GM12865 (cell line): Measurements from ENCODE around the gene RPRD1A.
A peak's percentile ranks its signal among the peaks of the same experiment; 100 is the strongest.

ENCODE experiments used
- DNase-seq: peaks from one replicate; pipeline ENCODE4 v3.0.0; 2010; ENCODE audit warnings: low read depth
- H3K4me3 ChIP-seq: 2 replicates; pipeline ENCODE4 v1.5.1; 2011; ENCODE audit warnings: mild to moderate bottlenecking, low read depth, low read length, control low read depth
- TF ChIP-seq, protein P1 (sequence below): IDR thresholded peaks from 2 replicates; pipeline ENCODE4 v1.5.1; 2011; ENCODE audit warnings: low read length, control low read depth, low read depth, inconsistent platforms; ENCODE audit not compliant: insufficient read depth; ENCODE audit errors: missing control alignments

RPRD1A gene

DNA sequence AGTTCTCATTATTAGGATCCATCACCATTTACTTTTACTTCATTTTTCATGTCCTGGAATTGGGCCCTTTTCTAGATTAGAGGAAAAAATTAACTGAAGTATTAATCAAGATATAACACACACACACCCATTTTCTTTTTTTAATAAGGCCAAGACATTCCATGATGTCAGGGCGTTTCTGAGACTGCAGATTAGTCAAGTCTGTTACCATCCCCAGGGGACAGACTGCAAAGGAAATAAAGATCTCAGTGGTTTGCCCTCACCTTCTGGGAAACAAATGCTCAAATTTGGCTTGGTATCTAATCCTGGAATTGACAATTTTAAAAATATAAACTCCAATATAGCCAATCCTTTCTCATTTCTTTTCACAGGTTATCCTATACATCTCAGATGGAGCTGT, 67.4 kb downstream of the RPRD1A start:
- DNase-seq: no peak
- no peak overlapping the region for H3K4me3 ChIP-seq
- TF ChIP-seq, protein P1, sequence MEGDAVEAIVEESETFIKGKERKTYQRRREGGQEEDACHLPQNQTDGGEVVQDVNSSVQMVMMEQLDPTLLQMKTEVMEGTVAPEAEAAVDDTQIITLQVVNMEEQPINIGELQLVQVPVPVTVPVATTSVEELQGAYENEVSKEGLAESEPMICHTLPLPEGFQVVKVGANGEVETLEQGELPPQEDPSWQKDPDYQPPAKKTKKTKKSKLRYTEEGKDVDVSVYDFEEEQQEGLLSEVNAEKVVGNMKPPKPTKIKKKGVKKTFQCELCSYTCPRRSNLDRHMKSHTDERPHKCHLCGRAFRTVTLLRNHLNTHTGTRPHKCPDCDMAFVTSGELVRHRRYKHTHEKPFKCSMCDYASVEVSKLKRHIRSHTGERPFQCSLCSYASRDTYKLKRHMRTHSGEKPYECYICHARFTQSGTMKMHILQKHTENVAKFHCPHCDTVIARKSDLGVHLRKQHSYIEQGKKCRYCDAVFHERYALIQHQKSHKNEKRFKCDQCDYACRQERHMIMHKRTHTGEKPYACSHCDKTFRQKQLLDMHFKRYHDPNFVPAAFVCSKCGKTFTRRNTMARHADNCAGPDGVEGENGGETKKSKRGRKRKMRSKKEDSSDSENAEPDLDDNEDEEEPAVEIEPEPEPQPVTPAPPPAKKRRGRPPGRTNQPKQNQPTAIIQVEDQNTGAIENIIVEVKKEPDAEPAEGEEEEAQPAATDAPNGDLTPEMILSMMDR: no peak

DNA sequence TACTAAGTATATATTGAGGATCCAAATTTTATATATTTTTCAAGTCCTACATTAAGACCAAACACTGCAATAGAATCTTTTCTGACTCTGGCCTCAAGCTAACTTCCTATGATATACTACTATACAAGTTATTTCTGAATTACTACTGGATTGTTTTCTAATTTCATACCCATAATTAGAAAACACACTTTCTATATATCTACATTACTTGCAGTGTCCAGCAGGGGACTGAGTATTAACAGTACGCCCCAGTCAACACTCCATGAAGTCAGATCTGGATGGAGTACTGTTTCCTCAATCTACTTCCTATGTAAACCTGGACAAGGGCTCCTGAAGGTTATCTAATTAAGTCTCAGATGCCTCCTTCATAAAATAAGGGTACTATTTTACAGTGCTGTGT, 68.4 kb downstream of the RPRD1A start:
- no peak overlapping the region for H3K4me3 ChIP-seq
- TF ChIP-seq, protein P1: peak; percentile 17
- peak; percentile 14 for DNase-seq

DNA sequence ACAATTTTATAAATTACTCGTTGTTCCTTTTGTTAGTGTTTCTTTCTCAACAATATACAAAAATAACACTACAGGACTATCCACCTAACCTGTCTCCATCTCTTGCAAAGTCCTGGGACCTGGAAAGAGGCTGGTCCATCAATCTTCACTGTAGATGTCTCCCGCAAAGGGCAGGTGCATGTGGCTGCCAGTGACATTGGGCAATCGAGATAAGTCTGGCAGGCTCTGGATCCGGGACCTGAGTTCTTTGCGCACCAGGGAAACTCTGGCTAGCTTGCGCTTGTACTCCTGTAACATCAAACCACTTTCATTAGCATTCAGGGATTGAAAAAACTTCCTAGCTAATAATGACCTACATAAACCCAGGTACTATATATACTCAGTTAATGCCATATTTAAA, 74.3 kb downstream of the RPRD1A start:
- DNase-seq: no peak
- H3K4me3 ChIP-seq: no peak overlapping the region
- TF ChIP-seq, protein P1: no peak

DNA sequence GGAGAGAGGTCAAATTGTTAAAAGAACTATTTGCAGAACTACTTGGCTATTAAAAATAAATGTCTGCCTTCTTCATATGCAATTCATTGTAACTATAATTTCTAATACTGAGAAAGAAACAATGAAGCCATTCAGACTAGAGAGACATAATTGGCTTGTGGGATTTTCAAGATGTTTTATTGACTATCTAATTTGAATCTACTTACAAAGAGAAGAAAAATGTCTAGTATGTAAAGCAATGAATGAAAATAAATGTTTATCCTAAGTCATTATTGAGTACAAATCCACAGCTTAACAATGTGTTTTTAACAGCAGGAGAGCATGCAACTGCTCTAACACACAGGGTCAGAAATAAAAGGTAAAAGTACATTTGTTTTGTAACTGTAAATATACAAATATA, 75.7 kb downstream of the RPRD1A start:
- TF ChIP-seq, protein P1: no peak
- DNase-seq: no peak
- no peak overlapping the region for H3K4me3 ChIP-seq

DNA sequence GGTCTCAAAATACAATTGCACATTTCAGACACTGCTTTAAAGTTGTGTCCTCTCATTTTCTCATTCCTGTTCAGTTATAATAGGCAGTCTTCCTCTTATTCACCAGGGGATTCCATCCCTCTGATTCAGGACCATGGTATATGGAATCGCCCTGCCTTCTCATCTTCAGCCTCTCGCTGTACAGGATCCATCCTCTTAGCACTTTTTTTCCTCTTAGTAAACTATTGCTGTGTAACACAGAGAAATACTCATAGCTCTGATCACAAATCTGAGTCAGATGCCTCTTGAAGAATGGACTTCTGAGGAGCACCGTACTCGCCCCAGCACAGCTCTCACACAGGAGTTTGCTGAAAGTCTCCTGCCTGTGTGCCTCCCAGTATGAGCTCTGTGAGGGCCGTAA, 83.5 kb downstream of the RPRD1A start:
- DNase-seq: no peak
- TF ChIP-seq, protein P1: no peak
- H3K4me3 ChIP-seq: no peak overlapping the region

DNA sequence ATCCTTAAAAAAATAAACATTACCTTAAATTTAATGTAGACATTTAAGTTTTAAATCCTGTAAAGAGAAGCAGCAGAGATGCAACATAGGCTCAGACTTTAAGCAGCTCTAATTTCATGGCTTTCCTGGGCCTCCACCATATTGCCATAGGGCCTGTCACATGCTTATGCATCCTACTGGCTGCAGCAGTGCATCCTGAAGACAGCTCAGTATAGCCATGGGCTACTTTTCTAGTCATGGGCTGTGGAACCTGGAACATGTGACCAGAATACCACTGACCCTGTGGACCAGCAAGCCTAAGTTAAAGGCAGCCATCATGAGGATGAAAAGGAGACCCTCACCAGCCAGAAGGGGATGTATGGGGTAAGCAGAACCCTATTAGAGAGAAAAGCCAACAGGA, 84.2 kb downstream of the RPRD1A start:
- TF ChIP-seq, protein P1: no peak
- DNase-seq: no peak
- H3K4me3 ChIP-seq: no peak overlapping the region

DNA sequence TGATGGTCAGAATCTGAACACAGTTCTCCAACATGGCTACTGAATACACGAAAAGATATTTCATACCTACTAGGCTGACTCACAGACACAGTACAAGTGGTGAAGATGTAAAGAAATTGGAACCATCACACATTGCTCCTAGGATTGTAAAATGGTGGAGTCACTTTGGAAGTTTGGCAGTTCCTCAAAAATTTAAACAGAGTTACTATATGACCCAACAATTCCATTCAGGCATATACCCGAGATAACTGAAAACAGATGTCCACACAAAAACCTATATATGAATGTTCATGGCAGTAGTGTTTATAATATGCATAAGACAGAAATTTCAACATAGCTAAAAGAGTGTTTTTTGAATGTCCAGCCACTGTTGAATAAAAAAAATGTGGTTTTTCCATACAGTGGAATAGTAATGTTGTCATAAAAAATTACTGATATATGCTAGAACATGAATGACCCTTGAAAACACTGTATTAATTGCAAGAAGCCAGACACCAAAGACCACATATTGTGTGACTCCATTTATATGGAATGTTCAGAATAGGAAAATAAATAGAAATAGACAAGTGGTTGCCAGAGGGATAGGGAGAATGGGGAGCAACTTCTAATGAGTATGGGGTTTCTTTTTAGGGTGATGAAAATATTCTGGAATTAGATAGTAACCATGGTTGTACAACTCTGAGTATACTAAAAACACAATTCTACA, 84.8 kb downstream of the RPRD1A start:
- no peak for DNase-seq
- no peak overlapping the region for H3K4me3 ChIP-seq
- TF ChIP-seq, protein P1: no peak
